Trophoblast cell (in vitro differentiated cells and primary cell): Measurements from ENCODE around the gene OR6V1.

ENCODE experiments used
- DNase-seq, 2 donors: peaks; one replicate each; pipeline ENCODE4 v3.0.0-alpha.2; 2016
- H2AFZ ChIP-seq: 2 replicates; pipeline ENCODE4 v1.6.1; 2013; ENCODE audit warnings: low read length, moderate library complexity, mild to moderate bottlenecking; ENCODE audit not compliant: insufficient read depth, poor library complexity
- H2AK5ac ChIP-seq: 2 replicates; pipeline ENCODE4 v1.6.1; 2013; ENCODE audit warnings: mild to moderate bottlenecking, low read length
- H2BK120ac ChIP-seq: 2 replicates; pipeline ENCODE4 v1.6.1; 2013; ENCODE audit warnings: low read length, mild to moderate bottlenecking, moderate library complexity; ENCODE audit not compliant: insufficient read depth, poor library complexity
- H2BK12ac ChIP-seq: 2 replicates; pipeline ENCODE4 v1.6.1; 2013; ENCODE audit warnings: mild to moderate bottlenecking, low read length, moderate library complexity
- H2BK5ac ChIP-seq: 2 replicates; pipeline ENCODE4 v1.6.1; 2013; ENCODE audit warnings: low read length, low read depth, moderate library complexity, mild to moderate bottlenecking; ENCODE audit not compliant: poor library complexity
- H3K14ac ChIP-seq: 2 replicates; pipeline ENCODE4 v1.6.1; 2013; ENCODE audit warnings: mild to moderate bottlenecking, low read length
- H3K18ac ChIP-seq: 2 replicates; pipeline ENCODE4 v1.6.1; 2013; ENCODE audit warnings: mild to moderate bottlenecking, low read length
- H3K23ac ChIP-seq: 2 replicates; pipeline ENCODE4 v1.6.1; 2013; ENCODE audit warnings: low read length
- H3K27ac ChIP-seq: 2 replicates; pipeline ENCODE4 v1.5.1; 2013; ENCODE audit warnings: low read depth, mild to moderate bottlenecking, inconsistent platforms, low read length, moderate library complexity
- H3K27me3 ChIP-seq: 2 replicates; pipeline ENCODE4 v1.6.1; 2013; ENCODE audit warnings: inconsistent platforms, mild to moderate bottlenecking, low read length, moderate library complexity; ENCODE audit not compliant: insufficient read depth
- H3K36me3 ChIP-seq, 2 experiments: 1 replicate in 1 of 2; 2 replicates in 1 of 2; pipeline ENCODE4 v1.6.1; 2013; ENCODE audit warnings: low read length in 2 of 2, mild to moderate bottlenecking in 2 of 2, moderate library complexity in 1 of 2; ENCODE audit not compliant: insufficient read depth in 2 of 2, control insufficient read depth in 1 of 2
- H3K4ac ChIP-seq: 2 replicates; pipeline ENCODE4 v1.6.1; 2013; ENCODE audit warnings: low read depth, mild to moderate bottlenecking, low read length, moderate library complexity
- H3K4me1 ChIP-seq, 2 experiments: 1 replicate in 1 of 2; 2 replicates in 1 of 2; pipeline ENCODE4 v1.6.1; 2013; ENCODE audit warnings: low read length in 2 of 2, mild to moderate bottlenecking in 2 of 2, moderate library complexity in 1 of 2; ENCODE audit not compliant: insufficient read depth in 2 of 2, control insufficient read depth in 1 of 2
- H3K4me2 ChIP-seq: 2 replicates; pipeline ENCODE4 v1.6.1; 2013; ENCODE audit warnings: inconsistent platforms, mild to moderate bottlenecking, low read length, moderate library complexity
- H3K4me3 ChIP-seq: 2 replicates; pipeline ENCODE4 v1.5.1; 2013; ENCODE audit warnings: mild to moderate bottlenecking, low read depth, low read length, inconsistent platforms
- H3K79me1 ChIP-seq: one replicate; pipeline ENCODE4 v1.6.1; 2013; ENCODE audit warnings: low read length
- H3K79me2 ChIP-seq: 2 replicates; pipeline ENCODE4 v1.6.1; 2013; ENCODE audit warnings: low read length, mild to moderate bottlenecking; ENCODE audit not compliant: control insufficient read depth, insufficient read depth, poor library complexity
- H3K9ac ChIP-seq: 2 replicates; pipeline ENCODE4 v1.6.1; 2013; ENCODE audit warnings: mild to moderate bottlenecking, low read length
- H3K9me3 ChIP-seq: 2 replicates; pipeline ENCODE4 v1.6.1; 2013; ENCODE audit warnings: low read depth, mild to moderate bottlenecking, control low read depth, inconsistent platforms, low read length; ENCODE audit not compliant: insufficient read depth
- H4K12ac ChIP-seq: 2 replicates; pipeline ENCODE4 v1.6.1; 2013; ENCODE audit warnings: low read depth, mild to moderate bottlenecking, low read length, moderate library complexity
- H4K8ac ChIP-seq: 2 replicates; pipeline ENCODE4 v1.6.1; 2013; ENCODE audit warnings: low read depth, mild to moderate bottlenecking, low read length, moderate library complexity
- H4K91ac ChIP-seq: one replicate; pipeline ENCODE4 v1.6.1; 2013; ENCODE audit warnings: low read depth, mild to moderate bottlenecking, low read length, moderate library complexity
- WGBS: extraction: QIAGEN DNeasy Blood & Tissue Kit; methylation state at CpG from one replicate; pipeline ENCODE4 v1.1.7; 2013; ENCODE audit warnings: missing lambda C conversion rate; ENCODE audit not compliant: insufficient read length, insufficient coverage; ENCODE audit errors: extremely low coverage; 5-methylcytosine and 5-hydroxymethylcytosine counted together

OR6V1 gene

GRCh38 chr7:143013893-143014292 lies 38.2 kb upstream of the OR6V1 start:
- Histone ChIP-seq H2BK12ac (no peak overlapping the region), H3K4me3 (no peak overlapping the region), H3K27ac (no peak overlapping the region), H4K12ac (no peak overlapping the region), H3K36me3 (no peaks in the 10 kb centered on the region), H3K4ac (no peak overlapping the region), H3K79me1 (peaks cover 13% of the 10 kb centered on the region), H3K4me2 (no peak overlapping the region), H3K9ac (no peak overlapping the region), H3K23ac (no peak overlapping the region), H3K79me2 (peaks cover 2% of the 10 kb centered on the region), H3K9me3 (no peaks in the 10 kb centered on the region), H3K4me1 (peaks cover 15% of the 10 kb centered on the region in 2 experiments), H3K14ac (no peak overlapping the region), H2AK5ac (no peak overlapping the region), H2BK120ac (no peak overlapping the region), H4K8ac (no peak overlapping the region), H2BK5ac (no peak overlapping the region), H4K91ac (no peak overlapping the region), H3K27me3 (no peaks in the 10 kb centered on the region), H2AFZ (no peak overlapping the region), H3K18ac (no peak overlapping the region)
- whole genome bisulfite sequencing: no CpG with 5 or more reads among the region's 5 CpGs
- DNase-seq: peak in 1 of 2 donors; percentile 28

DNA sequence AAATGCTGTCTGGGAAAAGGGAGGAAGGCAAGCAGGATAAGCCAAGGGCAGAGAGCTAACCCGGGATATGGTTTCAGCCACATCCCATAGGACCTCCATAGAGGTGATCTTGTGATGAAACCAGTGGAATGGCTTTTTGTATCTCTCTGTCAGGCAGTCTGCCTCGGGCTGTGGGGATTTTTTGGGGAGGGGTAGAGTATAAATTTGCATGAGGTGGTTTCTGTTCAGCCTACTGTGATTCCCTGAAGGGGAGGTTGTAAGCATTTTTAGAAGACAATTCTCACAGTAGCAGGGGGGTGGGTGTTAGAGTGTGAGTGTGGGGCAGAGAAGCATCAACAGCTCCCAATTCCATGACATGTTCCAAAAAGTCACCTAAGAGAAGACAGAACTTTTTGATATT lies 37.1 kb upstream of the OR6V1 start:
- whole genome bisulfite sequencing: no CpG with 5 or more reads among the region's 2 CpGs
- H3K4me1 ChIP-seq: peaks cover 8 to 11% of the 10 kb centered on the region in 2 experiments

DNA sequence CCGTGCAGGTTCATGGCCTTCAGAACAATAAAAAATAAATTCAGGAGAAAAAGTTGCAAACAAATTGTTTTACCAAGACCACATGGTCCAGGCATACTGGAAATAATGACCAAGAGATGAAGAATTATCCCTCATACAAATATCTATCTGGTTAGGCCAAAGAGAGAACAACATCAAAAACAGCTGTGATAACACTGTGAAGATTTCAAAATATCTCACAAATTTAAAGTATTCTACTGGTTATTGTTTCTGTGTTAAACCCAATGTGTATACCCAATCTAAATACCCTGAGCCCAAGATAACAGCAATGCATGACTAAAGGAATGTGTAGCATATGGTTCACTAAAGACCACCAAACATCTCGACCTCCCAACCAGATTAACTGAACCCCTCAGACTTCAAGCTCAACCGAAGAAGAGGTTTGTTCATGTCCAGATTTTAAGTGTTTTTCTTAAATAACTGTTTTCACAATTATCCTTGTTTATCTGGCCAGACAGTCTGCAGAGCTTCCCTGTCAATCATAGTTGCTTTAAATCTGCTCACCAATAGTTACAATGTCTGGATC lies 36.1 kb upstream of the OR6V1 start:
- peaks cover 8 to 11% of the 10 kb centered on the region in 2 experiments for H3K4me1 ChIP-seq
- H3K27me3 ChIP-seq: no peaks in the 10 kb centered on the region
- no peaks in the 10 kb centered on the region for H3K36me3 ChIP-seq
- DNase-seq: peak in 1 of 2 donors; percentile 82
- H3K9me3 ChIP-seq: no peaks in the 10 kb centered on the region
- WGBS: no CpG with 5 or more reads among the region's 3 CpGs
- H3K27ac ChIP-seq: peak overlapping the region; percentile 96
- no peak overlapping the region for H2BK120ac ChIP-seq
- no peak overlapping the region for H2AFZ ChIP-seq
- H3K4me3 ChIP-seq: no peak overlapping the region
- no peak overlapping the region for H4K8ac ChIP-seq
- H2AK5ac ChIP-seq: no peak overlapping the region
- H3K79me2 ChIP-seq: no peaks in the 10 kb centered on the region
- no peak overlapping the region for H3K23ac ChIP-seq
- H3K79me1 ChIP-seq: peaks cover 7% of the 10 kb centered on the region
- no peak overlapping the region for H4K91ac ChIP-seq
- H3K4me2 ChIP-seq: no peak overlapping the region
- H2BK5ac ChIP-seq: no peak overlapping the region
- H2BK12ac ChIP-seq: no peak overlapping the region
- no peak overlapping the region for H3K4ac ChIP-seq
- no peak overlapping the region for H3K9ac ChIP-seq
- H4K12ac ChIP-seq: no peak overlapping the region
- H3K14ac ChIP-seq: no peak overlapping the region
- H3K18ac ChIP-seq: no peak overlapping the region

More for the DNA sequence above, 37.1 kb upstream of the OR6V1 start:
- Histone ChIP-seq H3K27me3 (no peaks in the 10 kb centered on the region), H2BK120ac (peak overlapping the region; percentile 29), H3K4me2 (no peak overlapping the region), H3K79me2 (peaks cover under 1% of the 10 kb centered on the region), H2AFZ (no peak overlapping the region), H3K79me1 (peaks cover 7% of the 10 kb centered on the region), H3K9me3 (no peaks in the 10 kb centered on the region), H3K14ac (no peak overlapping the region), H2BK5ac (peak overlapping the region; percentile 26), H3K36me3 (no peaks in the 10 kb centered on the region), H3K9ac (no peak overlapping the region), H3K4ac (no peak overlapping the region), H3K4me3 (no peak overlapping the region), H3K27ac (peak overlapping the region; percentile 45), H4K91ac (peak overlapping the region; percentile 38), H2BK12ac (peak overlapping the region; percentile 29), H4K8ac (no peak overlapping the region), H3K18ac (no peak overlapping the region), H3K23ac (no peak overlapping the region), H4K12ac (no peak overlapping the region), H2AK5ac (no peak overlapping the region)
- DNase-seq: no peak

- Histone ChIP-seq H3K27ac (peak overlapping the region; percentile 87), H3K4me1 (peaks cover 8 to 11% of the 10 kb centered on the region in 2 experiments), H3K4me2 (peak overlapping the region; percentile 17), H2BK5ac (peak overlapping the region; percentile 7), H3K14ac (peak overlapping the region; percentile 8), H3K23ac (peak overlapping the region; percentile 42), H3K79me2 (no peaks in the 10 kb centered on the region), H3K4ac (no peak overlapping the region), H3K27me3 (no peaks in the 10 kb centered on the region), H3K36me3 (no peaks in the 10 kb centered on the region), H3K9ac (peak overlapping the region; percentile 36), H3K4me3 (no peak overlapping the region), H4K8ac (peak overlapping the region; percentile 38), H4K91ac (peak overlapping the region; percentile 21), H3K79me1 (peaks cover 7% of the 10 kb centered on the region), H3K18ac (no peak overlapping the region), H3K9me3 (no peaks in the 10 kb centered on the region), H4K12ac (no peak overlapping the region), H2AK5ac (no peak overlapping the region), H2BK120ac (peak overlapping the region; percentile 57), H2BK12ac (peak overlapping the region; percentile 30), H2AFZ (no peak overlapping the region)
- DNase-seq: no peak
- WGBS: no CpG with 5 or more reads among the region's 2 CpGs
Observed at GRCh38 chr7:143016996-143017395, 35.1 kb upstream of the OR6V1 start.
